T-helper 1 cell treated with Interleukin-12 subunit alpha and Interleukin-12 subunit beta and Interleukin-4 antibody, amounts not matched to agents 30 ng/mL and 1 ng/mL, for 36 hours (primary cell): ENCODE data around the gene MORF4L1. TPM values are rescaled to one million over a fixed set of nuclear protein-coding genes. Genes with fewer than 3 reads are reported as not detected.
"Not testable (repeated sequence)": the region's sequence is repeated elsewhere in the genome, so short reads cannot be mapped to it uniquely, and the experiment has no call there.

Experiments used
- intact Hi-C: fragments of 100-400 bp; cut with micrococcal nuclease; formaldehyde crosslinking; loops from one replicate; pipeline ENCODE4 v1.15.1; 2024
- total RNA-seq: library from RNA; stranded (reverse); gene quantifications from 2 replicates; pipeline ENCODE4 v1.2.3, GENCODE V29; 2022

MORF4L1 gene, protein sequence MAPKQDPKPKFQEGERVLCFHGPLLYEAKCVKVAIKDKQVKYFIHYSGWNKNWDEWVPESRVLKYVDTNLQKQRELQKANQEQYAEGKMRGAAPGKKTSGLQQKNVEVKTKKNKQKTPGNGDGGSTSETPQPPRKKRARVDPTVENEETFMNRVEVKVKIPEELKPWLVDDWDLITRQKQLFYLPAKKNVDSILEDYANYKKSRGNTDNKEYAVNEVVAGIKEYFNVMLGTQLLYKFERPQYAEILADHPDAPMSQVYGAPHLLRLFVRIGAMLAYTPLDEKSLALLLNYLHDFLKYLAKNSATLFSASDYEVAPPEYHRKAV
- total RNA-seq: 240 and 262 TPM in 2 replicates

DNA sequence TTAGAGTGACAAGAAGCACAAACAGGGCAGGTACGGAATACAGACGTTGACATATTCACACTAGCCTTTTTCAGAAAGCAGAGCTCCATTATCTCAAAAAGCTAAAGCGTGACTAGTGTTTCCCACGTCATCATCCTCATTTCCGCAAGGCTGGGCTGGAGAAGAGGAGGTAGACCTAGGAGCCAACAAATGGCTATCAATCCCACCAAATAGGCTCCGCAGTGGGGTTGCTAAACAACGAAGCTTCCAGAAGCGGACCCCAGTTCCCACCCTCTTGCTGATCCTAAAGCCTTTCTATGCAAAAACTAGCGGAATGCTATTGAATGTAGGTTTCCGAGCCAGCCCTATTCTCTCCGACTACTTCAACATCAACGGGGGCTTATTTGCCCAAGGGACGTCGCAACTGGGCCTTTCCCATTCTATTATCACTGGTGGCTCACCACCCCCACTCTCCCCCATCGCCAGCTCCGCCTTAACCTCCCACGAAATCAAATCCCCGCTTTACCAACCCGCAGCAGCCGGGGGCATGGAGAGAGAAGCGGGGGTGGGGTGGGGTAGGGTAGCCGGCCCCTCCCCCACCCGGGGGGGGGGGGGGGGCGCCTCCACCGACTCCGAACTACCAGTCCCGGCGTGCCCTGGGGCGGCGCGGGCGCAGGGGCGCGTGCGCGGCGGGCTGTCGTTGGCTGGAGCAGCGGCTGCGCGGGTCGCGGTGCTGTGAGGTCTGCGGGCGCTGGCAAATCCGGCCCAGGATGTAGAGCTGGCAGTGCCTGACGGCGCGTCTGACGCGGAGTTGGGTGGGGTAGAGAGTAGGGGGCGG is at the start of gene MORF4L1:
Gene MORF4L1, plus strand, starts transcription at position 736 of the 817 bp plus-strand sequence. CDS start 128 bp downstream, outside the sequence.
- intact Hi-C loops: loop anchor here (1.0 to 10.0 kb wide), 7 partner anchors 112 to 1095 kb away; partner anchors contain the start of genes IREB2, MTHFS, PSMA4 and SKIC8

DNA sequence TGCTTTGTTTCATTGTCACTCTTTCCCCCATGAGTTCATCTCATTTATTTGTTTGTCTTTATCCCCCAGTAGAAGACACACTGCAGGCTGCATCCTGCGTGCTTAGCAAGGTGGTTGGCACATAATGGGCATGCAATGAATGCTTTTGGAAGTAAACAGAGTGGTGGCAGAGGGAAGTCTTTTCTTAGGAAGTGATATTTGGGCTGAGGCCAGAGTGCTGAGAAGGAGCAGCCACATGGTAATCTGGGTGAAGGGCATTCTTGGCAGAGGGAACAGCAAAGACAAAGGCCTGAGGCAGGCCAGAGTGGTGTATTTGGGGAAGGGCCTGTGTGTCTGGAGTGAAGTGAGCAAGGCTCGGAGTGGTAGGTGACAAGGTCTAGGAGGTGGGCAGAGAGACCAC is 43.8 kb upstream of the MORF4L1 start:
- intact Hi-C loops: no loop called here

DNA sequence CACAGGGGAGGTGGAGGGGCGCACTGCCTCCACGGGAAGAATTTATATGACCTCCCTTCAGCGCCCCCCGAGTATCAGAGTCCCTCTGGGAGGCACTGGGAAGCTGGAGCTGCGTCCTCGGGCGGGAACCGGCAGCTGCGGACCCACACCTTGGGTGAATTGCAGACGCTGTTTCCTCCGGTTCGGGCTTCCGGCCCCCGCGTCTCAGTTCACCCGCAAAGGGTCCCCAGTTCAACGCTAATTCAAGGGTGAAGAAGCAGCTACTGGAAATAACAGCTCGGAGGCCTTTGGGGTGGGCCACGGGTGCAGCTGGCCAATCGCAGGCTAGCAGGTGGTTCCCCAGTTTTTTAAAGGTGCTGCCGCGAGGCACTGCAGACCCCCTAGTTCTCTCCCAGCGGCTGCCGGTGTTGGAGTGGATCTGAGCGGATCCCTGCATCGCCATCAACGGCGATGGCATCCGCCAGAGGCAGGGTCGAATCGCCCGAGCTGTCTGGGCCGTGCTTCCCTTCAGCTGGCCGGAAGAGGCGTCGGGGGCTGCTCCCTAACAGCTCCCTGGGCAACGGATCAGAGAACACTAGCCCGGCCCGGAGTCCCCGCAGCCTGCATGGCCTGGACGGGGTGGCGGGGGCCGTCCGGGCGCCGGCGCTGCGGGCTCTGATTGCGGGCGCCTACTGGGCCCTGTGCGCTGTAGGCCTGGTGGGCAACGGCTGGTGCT is 42.0 kb upstream of the MORF4L1 start:
- intact Hi-C loops: no loop called here

DNA sequence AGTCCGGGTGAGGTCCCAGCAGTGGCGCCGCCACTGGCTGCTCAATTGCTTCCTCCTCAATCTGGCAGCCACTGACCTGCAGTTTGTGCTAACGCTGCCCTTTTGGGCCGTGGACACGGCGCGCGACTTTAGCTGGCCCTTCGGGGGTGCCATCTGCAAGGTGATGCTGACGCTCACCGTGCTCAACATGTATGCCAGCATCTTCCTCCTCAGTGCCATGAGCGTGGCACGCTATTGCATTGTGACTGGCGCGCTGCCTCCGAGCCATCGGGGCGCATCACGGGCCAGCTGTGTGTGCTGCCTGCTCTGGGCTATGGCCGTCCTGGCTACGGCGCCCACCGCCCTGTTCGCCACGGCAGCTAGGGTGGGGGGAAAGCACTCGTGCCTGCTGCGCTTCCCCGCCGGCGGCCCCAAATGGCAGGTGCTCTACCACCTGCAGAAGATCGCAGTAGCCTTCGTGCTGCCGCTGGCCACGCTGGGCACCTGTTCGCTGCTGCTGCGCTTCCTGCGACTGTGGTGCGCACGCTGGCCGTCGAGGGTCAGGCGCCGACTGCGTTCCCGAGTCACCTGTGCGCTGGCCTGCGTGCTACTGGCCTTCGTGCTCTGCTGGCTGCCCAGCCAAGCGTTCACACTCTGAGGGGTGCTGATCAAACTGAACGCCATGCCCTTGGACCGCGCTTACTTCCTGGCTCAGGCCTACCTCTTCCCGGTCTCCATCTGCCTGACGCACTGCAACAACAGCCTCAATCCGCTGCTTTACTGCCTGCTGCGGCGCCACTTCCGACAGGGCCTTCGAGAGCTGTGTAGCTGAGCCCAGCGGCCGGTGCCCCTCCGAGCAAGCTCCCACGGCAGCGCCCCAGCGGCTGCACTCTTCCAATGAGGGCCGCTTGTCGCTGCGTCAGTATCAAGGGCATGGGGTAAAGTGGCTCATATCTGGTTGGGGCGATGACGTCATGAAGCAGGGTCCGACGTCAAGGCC is 41.2 kb upstream of the MORF4L1 start:
- intact Hi-C loops: no loop called here

DNA sequence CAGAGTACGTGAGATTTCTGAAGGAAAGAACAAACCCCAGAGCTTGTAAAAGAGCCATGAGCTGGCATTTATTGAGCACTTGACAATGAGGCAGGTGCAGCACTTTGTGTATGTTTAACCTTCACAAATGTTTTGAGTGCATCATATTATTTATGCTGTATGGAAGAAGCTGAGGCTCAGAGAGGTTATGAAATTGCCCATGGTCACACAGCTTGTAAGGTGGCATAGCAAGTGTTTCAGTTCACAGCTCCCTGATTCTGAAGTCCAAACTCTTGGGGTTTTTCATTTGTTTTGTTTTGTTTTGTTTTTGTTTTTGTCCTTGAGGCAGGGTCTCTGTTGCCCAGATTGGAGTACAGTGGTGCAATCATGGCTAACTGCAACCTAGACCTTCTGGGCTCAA is 36.4 kb upstream of the MORF4L1 start:
- intact Hi-C loops: no loop called here

DNA sequence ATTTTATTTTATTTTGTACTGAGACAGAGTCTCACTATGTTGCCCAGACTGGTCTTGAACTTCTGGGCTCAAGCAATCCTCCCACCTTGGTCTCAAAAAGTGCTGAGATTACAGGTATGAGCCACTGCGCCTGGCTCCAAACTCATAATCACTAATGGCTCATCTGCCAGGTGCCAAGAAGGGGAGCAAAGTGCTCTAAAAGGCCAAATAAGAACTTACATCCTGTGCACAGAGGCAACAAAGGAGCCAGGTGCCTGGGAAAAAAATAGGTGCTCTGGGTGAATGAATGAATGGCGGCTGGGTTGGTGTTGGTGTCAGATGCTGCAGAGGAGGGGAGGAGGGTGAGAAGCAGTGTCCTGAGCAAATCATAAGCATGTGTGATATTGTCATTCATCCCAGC is 35.6 kb upstream of the MORF4L1 start:
- intact Hi-C loops: no loop called here

DNA sequence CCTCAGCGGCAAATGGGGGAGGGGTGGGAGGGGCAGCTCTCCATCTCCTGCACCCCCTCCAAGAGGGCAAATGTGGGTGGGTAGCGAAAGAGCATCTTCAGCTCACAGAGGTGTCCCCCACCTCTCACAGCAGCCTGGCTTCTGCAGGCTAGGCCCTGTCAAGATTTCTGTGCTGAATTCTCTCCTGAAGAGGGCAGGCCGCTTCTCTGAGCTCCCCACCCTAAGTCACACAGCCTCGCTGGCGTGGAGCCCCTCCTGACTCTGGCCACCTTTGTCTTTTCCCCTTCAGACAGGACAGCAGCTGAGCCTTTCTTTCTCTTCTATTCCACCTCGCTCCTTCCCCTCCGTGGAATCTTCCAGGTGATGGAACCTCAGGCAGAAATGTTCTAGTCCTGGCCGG is 35.1 kb upstream of the MORF4L1 start:
- intact Hi-C loops: no loop called here

DNA sequence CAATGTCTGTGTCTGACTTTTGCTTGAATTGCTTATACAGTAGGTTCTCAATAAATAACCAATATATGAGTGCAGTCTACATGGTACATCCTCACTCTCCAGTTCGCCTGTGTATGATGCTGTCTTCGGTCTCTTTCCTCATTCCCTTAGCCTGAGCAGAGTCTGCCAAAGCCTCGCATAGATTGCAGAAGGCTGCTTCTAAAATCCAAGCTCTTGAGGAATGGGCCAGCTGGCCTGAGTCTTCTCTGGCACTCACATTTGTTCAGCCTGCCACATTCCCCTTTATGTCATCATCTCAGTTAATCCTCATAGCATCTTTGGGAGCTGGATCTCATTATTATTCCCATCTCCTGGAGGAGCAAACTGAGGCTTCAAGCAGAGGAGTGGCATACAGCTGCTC is 34.2 kb upstream of the MORF4L1 start:
- intact Hi-C loops: no loop called here

DNA sequence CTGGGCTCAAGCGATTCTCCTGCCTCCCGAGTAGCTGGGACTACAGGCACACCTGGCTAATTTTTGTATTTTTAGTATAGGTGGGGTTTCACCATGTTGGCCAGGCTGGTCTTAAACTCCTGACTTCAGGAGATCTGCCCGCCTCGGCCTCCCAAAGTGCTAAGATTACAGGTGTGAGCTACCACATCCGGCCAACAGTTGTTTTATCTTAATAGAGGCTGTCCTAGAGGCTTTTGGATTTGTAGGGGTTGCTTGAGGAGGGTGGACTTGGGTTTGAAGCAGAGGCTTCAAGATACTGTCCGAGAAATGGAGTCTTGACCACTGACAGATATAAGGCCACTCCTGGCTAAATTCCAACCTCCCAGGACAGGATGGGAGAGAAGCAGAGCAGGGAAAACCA is 33.5 kb upstream of the MORF4L1 start:
- intact Hi-C loops: not testable (repeated sequence)

DNA sequence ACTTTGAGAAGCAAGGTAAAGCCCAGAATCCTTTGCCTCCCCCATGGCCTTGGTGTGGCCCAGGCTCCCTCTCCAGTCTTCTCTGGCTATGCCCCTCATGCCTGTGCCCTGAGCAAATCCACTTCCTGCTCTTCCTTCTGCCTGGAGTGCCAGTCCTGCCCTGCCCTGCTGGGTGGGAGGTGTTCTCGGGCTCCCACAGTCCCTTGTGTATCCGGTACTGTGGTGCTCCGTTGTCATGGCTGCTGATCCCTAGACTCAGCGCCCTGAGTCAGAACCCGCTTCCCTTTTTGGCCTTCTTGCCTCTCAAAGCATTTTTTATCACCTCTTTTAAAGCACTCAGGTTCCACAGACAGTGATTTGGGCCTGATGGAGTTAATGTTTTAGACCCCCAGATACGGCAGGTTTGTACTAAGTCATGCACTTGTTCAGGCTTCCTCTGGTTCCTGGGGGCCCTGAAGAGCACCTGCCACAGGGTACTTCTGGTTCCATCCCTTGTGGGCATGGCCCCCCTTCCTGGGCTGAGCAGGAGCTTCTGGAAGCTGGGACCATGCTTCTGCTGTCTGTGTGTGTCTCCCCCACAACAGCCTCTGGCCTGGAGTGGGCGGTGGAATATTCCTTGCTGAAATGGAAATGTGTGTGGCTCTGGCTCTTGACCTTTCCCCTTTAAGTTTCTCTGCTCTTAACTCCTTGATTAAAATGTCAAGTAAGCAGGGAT is 31.9 kb upstream of the MORF4L1 start:
- intact Hi-C loops: no loop called here

DNA sequence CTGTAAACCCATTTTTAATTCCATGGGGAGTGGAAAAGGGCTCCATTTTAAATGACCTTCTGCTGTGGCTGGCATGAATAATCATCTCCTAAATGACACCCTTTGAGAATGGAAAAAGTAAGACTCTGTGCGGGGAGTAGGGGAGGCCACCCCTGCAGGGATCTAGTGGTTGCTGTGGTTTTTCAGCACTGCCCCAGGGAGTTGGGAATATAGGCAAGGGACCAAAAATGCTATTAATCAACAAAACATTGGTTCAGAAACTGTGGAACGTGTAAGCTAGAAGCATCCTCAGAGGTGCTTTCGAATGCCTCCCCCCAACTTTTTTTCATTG is 31.3 kb upstream of the MORF4L1 start:
- intact Hi-C loops: no loop called here

DNA sequence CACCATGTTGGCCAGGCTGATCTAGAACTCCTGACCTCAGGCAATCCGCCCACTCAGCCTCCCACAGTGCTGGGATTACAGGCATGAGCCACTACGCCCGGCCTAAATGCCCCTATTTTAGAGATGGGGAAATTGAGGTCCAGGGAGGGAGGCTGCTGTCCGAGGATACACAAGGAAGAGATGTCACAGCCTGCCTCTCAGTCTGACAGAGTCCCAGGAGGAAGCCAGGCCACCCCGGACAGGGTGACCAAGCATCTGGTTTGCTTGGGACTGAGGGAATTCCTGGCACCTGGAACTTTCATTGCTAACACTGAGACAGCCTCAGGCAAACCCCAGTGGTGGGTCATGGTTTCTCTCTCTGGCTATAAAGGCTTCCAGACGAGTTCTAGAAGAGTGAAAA is 30.8 kb upstream of the MORF4L1 start:
- intact Hi-C loops: no loop called here

DNA sequence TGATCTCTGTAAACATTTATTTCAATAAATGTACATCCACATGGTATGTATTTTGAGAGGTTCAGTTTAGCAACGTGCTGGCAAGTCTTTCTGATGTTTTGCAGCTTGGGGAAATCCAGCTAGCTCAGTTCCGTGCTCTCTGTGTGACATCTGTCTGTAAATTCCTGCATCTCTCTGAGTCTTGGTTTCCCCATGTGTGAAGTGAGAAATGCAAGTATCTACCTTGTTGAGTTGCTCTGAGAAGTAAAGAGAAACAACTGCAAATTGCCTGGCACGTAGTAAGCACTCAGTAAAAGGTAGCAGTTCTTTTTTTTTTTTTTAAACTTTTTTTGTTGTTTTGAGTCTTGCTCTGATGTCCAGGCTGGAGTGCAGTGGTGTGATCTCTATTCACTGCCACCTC is 30.2 kb upstream of the MORF4L1 start:
- intact Hi-C loops: no loop called here

DNA sequence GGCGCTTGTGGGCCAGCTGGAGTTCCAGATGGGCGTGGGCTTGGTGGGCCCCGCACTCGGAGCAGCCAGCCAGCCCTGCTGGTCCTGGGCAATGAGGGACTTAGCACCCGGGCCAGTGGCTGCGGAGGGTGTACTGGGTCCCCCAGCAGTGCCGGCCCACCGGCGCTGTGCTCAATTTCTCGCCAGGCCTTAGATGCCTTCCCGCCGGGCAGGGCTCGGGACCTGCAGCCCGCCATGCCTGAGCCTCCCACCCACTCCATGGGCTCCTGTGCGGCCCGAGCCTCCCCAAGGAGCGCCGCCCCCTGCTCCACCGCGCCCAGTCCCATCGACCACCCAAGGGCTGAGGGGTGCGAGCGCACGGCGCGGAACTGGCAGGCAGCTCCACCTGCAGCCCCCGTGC is 25.8 kb upstream of the MORF4L1 start:
- intact Hi-C loops: not testable (repeated sequence)

DNA sequence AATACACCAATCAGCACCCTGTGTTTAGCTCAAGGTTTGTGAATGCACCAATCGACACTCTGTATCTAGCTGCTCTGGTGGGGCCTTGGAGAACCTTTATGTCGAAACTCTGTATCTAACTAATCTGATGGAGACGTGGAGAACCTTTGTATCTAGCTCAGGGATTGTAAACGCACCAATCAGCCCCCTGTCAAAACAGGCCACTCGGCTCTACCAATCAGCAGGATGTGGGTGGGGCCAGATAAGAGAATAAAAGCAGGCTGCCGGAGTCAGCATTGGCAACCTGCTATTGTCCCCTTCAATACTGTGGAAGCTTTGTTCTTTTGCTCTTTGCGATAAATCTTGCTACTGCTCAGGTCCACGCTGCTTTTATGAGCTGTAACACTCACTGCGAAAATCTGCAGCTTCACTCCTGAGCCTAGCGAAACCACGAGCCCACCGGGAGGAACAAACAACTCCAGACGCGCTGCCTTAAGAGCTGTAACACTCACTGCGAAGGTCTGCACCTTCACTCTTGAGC is 25.2 kb upstream of the MORF4L1 start:
- intact Hi-C loops: not testable (repeated sequence)

DNA sequence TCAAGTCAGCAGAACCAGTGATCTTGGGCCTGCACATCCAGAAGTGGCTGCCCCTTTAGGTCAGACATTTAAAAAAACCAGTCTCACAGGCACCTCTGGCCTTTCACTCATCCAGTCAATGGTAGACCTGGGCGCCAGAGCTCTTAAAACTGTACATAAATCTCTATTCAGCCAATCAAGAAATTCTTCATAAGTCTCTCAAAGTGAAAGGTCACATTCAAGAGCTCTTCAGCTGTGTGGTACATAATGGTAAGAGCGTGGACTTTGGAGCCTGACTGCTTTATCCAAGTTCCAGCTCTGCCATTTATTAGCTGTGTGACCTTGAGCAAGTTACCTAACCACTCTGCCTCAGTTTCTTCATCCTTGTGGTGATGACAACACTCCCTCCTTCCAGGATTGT is 22.3 kb upstream of the MORF4L1 start:
- intact Hi-C loops: no loop called here

DNA sequence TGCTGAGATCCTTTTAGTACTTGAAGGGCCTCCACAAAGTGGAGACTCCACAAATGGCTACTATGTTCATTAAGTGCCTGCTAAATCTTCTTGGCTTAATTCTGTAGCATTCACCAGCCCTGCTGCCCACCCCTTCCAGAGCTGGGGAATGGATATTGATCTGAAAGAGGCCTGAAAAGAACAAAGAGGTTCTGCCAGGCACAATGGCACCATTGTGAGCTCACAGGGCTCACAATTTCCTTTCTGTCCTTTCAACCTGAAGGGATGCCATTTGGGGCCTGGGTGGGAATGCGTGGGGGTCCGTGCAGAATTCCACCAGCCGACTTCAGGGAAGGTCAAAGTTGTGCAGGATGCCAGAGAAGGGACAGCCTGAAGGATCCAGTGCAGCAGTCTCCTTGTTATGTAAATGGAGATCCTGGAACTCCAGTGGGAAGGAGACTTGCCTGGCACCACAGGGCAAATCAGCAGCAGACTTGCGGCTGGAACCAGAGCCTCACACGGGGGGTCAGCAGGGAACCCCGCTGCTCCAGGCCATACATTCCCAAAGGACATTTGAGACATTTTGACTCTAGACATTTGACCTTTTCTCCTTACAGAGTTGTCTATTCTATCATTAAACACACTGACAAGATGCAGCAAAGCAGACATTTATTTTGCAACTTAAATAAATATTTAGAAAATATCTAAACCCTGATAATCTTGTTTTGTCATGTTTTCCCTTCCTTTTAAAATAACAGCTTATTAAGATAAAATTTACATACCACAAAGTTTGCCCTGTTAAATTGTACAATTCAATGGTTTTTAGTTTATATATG is 21.5 kb upstream of the MORF4L1 start:
- intact Hi-C loops: no loop called here

DNA sequence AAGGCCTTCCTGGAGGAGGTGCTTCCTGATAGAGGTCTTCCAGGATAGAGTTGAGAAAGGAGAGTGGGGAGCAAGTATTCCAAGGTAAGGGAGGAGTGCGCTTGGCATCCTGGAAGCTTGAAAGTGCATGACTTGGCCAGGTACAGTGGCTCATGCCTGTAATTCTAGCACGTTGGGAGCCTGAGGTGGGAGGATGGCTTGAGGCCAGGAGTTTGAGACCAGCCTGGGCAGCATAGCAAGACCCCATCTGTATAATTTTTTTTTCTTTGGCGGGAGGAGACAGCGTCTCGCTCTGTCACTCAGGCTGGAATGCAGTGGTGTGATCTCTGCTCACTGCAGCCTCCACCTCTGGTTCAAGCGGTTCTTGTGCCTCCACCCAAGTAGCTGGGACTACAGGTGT is 19.2 kb upstream of the MORF4L1 start:
- intact Hi-C loops: no loop called here

DNA sequence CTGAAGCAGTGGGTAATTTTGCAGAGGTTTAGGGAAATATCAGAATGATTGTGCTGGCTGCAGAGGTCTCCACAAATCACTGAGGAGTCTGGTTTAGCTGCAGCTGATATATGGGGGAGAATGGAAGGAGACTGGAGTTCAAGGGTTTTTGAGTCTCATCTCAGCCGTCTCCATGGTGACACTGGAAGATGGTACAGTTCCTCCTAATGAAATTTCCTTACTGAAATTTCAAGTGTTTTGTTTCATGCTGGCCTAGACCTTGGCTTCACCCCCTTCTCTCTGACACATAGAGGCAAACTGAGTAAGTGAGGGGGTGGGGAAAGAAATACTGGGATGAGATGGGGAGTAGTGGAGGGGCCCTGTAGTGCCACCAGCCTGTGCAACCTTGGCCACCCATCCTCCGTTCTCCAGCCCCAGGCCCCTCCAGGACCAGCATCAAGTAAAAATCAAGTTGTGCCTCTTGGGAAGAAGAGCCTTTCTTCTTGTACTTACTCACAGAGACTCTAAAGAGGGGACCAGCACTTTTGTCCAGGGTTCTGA is 17.8 kb upstream of the MORF4L1 start:
- intact Hi-C loops: no loop called here
